Fibroblast of upper back skin (primary cell): ENCODE measurements around the gene ZNF580.
A peak's percentile ranks its signal among the peaks of the same experiment; 100 is the strongest.

Experiments
- DNase-seq: peaks from one replicate; pipeline ENCODE4 v3.0.0-alpha.2; 2013

ZNF580 gene

DNA sequence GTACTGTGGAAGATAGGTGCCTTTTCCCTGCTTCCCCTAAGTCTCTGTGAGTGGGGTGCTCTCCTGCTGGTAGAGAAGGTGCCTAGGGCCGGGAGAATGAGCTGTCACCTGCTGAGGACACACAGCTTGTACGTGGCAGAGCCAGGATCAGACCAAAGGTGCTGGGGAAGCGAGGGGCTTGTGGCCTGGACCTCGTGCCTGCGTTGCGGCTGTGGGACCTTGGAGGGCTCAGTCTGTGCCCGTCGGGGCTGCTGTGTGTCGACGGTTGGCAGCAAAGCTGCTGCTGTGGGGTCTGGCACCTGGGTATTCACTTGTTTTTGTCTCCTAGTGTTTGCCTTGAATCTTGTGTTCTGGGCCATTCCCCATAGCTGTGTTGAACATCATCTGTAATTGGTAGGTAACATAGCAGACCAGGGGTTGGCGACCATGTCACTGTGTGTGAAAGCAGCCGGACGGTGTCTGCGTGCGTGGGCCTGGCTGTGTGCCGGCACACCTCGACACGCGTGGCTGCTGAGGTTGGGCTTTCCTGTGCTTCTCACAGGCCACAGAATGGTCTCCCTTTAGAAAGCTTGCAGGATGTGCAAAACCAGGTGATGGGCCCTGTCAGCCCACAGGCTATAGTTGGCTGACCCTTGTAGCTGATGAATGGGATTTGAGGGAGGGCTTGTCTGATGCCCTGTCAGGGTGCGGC, 23.2 kb downstream of the ZNF580 start:
- no peak for DNase-seq

DNA sequence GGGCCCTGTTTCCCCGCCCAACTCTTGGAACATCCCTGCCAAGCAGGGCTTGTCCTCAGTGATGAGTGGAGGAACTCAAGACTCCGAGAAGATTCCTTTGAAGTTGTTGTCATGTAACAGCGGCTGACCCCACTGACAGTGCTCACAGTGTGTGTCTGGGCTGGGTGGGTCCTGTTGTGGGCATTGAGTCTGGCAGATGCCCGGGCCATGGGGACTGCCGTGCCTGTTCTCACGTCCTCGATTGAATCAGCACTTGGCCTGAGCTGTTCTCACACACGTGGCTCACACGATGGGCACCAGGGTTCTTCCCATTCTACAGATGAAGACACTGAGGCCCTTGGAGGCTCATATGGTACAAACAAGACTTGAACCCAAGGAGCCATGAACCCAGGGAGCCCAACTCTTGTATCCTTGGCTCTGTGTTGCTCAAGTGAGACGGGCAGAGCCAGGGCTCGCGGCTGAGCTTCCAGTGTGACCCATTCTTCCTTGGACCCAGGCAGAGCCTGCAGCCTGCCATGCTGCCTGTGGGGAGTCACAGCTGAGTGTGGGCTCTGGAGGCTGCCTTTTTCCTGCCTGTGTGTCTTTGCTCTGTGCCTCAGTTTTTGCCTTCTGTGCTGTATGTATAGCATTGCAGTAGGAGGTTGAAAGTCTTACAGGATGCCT, 25.7 kb downstream of the ZNF580 start:
- DNase-seq, result no peak

GRCh38 chr19:55667006-55667381, 26.2 kb downstream of the ZNF580 start:
- DNase-seq, result no peak

- DNase-seq, result no peak
Measured at GRCh38 chr19:55667511-55667910, 26.7 kb downstream of the ZNF580 start.

GRCh38 chr19:55667958-55668357, 27.2 kb downstream of the ZNF580 start:
- DNase-seq, result no peak

GRCh38 chr19:55668603-55669348, 28.0 kb downstream of the ZNF580 start:
- DNase-seq, result no peak

GRCh38 chr19:55669418-55670279, 28.8 kb downstream of the ZNF580 start:
- no peak for DNase-seq

- no peak for DNase-seq
Measured at GRCh38 chr19:55670280-55671053, 29.7 kb downstream of the ZNF580 start.

GRCh38 chr19:55671054-55671378, 30.2 kb downstream of the ZNF580 start:
- no peak for DNase-seq

- DNase-seq, result peak; percentile 19
Measured at GRCh38 chr19:55672418-55672817, 31.6 kb downstream of the ZNF580 start.

DNA sequence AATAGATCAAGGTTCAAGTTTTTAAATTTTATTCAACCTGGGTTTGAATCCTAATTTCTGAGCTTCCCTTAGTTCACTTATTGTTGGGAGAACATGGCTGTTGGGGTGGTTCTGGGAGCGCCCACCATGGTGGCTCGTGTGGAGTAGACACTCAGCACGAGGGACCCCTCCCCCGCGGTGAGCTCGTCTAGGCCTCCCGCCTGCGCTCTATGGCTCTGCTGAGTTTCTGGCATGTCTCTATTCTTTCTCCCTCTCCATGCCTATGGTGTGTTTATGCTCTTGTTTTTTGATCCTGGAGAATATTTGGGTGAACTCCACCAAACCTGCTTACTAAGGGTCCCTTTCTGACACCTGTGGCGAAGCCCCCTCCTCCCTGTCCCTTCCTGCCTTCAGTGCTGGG, 32.7 kb downstream of the ZNF580 start:
- no peak for DNase-seq

DNA sequence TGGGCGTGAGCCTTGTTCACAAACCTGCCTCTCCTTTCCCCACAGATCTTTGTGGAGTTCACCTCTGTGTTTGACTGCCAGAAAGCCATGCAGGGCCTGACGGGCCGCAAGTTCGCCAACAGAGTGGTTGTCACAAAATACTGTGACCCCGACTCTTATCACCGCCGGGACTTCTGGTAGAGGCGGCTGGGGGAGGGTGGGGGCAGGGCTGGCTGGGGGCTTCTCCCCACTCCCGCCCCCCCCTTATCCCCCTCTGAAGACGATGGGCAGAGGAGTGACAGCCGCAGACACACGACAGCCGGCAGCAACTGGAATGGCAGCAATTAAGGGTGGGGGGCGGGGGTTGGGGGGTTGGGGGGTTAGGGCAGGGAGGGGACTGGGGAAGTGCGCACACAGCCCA, 33.1 kb downstream of the ZNF580 start:
- no peak for DNase-seq

GRCh38 chr19:55674459-55674840, 33.6 kb downstream of the ZNF580 start:
- no peak for DNase-seq

DNA sequence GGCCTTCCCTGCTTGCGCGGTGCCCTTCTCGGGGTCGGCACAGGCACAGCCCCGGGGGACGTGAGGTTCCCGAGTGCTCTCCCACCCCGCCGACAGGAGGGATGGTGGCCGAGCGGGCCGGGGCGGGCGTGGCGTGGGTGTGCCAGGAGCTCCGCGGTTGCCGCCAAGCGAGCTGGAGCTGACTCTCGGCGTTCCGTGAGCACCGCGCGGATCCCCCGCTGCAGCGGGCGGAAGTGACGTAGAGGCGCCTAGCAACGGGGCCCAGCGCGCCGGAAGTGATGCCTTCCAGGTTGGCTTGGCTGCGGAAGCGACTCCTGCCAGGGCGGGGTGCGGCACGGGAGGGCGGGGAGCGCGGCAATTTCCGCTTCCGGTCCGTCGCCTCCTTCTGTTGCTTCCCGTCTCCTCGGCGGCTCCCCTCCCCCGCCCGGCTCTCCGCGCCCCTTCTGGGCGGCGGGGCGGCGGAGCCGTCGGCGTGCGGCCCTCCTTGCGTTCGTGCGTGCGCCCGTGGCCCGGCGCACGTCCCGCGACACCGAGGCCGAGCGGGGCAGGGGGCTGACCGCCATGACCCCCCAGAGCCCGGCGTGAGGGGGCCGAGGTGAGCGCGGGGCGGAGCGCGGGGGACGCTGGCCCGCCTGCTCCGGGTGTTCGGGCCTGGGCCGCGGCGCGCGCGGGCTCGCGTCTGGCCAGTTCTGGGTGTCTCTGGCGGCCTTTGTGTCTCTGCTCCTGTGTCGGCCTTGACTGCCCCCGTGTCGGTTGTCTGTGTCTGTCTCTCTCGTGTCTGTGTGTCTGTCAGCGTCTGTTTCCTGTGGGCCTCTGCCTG, 34.2 kb downstream of the ZNF580 start, which contains the start of gene EPN1:
EPN1 (plus strand) TSS at position 386 of the 820 bp plus-strand sequence. CDS start 3,402 bp downstream, outside the sequence.
- peak; percentile 96 for DNase-seq

DNA sequence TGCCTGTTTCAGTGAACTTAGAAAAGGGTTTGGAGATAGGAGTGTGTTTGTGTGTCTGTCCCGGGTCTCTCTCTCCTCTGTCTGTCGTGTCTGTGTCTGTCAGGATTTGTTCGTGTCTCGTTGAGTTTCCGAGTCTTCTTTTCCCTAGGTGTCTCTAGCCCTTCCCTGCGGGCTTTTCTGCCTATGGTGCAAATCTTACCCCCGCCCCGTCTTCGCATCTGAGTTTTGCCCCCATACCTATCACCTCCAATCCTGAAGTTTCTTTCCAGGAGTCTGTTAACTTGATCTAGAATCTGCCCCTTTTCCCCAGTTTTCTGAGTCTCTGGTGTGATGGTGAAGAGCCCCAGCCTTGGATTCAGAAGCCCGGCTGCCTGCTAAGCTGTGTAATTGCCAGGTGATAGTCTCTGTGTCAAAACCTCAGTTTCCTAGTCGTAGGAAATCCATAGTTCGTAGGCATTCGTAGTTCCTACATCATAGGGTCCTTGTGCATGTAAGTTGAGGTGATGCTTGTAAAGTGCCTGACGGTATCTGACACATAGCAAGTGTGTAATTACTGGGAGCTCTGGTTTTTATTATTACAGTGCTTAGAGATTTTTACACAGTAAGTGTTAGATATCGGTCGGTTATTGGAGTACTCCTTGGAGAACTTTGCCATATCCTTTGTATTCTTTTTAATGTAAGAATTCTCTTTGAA, 35.0 kb downstream of the ZNF580 start:
- no peak for DNase-seq

- no peak for DNase-seq
Measured at GRCh38 chr19:55676383-55676782, 35.6 kb downstream of the ZNF580 start.

DNA sequence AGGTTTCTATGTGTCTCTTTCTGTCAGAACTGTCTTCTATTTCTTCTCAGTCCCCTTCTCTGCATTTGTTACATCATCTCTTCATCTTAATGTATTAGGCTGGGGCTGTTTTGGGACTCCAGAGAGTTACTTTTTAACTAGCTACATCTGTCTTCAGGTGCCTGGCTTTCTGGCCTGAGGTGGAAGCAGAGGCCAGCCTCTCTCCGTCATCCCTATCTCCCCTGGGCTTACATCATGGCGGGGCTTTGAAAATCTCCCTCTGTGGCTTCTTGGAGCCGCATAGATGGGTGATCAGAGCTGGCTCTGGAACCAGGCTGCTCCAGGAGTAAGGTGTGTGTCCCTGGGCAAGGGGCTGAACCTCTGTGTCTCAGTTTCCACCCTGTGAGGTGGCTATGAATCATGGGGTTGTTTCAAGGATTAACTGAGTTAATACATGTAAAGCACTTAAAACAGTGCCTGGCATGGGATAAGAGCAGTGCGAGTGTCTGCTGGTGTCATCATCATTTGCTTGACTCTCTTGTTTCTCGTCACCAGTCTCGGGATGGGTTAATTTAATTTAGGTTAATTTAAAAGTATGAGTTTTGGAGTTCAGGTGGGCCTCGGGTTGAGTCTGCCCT, 36.2 kb downstream of the ZNF580 start:
- DNase-seq, result no peak

DNA sequence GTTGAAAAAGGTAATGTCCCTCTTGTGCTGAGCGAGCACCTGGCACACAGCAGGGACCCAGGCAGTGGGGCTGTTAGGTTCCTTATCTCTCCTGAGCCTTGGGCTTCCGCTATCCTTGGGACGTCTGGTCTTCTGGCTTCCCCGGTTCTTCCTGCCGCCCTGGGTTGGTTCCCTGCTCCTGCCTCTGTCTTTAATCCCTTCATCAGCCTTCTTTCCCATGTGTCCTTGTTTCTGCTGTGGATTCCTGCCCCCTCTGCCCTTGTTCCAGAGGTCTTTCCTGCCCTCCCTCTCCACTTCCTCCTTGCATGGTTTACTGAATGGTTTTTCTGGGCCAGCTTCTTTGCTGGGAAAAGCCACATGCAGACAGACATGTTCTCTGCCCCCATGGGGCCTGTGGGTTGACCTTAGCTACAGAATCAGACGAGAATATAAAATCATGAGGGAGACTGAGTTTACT, 36.8 kb downstream of the ZNF580 start:
- DNase-seq, result no peak

DNA sequence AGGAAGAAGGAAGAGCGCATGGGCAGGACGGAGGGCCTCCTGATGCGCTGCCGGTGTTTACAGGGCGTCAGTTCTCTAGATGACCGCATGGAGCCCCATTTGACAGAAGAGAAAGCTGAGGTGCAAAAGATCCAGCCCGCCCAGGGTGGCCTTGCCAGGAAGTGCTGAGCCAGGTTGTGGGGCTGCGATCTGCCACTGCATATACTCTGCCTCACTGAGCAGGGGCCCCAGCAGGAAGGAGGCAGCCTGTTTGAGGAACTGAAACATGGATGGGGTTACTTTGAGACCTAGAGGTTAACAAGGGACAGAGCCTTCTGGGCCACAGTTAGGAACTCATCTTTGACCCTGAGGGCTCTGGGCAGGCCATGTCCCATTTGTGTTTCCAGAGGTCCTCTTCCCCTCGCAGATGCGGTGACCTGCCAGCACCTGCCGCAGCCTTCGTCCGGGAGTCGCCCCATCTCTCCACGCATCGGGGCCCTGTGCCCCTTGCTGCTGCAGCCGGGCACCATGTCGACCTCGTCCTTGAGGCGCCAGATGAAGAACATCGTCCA, 37.4 kb downstream of the ZNF580 start:
- DNase-seq, result no peak
